ENCODE results near the gene ASTN2.

GRCh38 chr9:116477584-116478141 is 937.2 kb downstream of the ASTN2 start:
- TF ChIP-seq CTCF (IDR thresholded peaks at IDR 0.05) (no peak), POLR2A (IDR thresholded peaks at IDR 0.05) (no peak)

All from right lobe of liver (tissue), 4 donors.